ENCODE data around the gene F8.
"Not testable (repeated sequence)": the region's sequence is repeated elsewhere in the genome, so short reads cannot be mapped to it uniquely, and the experiment has no call there.

DNA sequence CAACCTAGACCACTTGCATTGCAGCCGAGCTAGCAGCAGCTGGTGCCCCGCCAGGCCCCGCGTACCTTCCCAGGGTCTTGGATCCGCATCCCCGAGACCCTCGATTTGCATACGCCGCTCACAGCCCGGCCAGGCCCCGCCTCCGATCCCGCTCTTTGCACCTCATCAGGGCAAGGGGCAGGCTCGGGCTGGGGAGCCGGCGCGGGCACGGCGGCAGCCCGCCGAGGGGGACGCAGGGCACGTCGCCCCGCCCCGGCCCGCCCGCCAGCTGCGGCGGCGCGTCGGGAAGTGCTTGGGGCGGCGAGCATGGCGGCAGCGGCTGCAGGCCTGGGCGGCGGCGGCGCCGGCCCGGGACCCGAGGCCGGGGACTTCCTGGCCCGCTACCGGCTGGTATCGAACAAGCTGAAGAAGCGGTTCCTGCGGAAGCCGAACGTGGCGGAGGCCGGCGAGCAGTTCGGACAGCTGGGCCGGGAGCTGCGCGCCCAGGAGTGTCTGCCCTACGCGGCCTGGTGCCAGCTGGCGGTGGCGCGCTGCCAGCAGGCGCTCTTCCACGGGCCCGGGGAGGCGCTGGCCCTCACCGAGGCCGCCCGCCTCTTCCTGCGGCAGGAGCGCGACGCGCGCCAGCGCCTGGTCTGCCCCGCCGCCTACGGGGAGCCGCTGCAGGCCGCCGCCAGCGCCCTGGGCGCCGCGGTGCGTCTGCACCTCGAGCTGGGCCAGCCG is 136.3 kb downstream of the F8 start, which contains the start of gene F8A1:
- TF ChIP-seq CTCF (IDR thresholded peaks at IDR 0.05 in 2 of 3, conservative IDR thresholded peaks at IDR 0.05 in 1 of 3; ENCODE audit: control insufficient read depth in 2 of 3, extremely low read depth in 1 of 3, insufficient read depth in 1 of 3, low read depth in 3 of 3, low read length in 3 of 3); EZH2 (IDR thresholded peaks at IDR 0.05; ENCODE audit: borderline replicate concordance, control insufficient read depth, low read depth, low read length); ZNF592 (IDR thresholded peaks at IDR 0.05); SIX5 (IDR thresholded peaks at IDR 0.05; ENCODE audit: low read depth, low read length, severe bottlenecking); POLR2AphosphoS2 (IDR thresholded peaks at IDR 0.05; ENCODE audit: low read depth, low read length); PML (IDR thresholded peaks at IDR 0.05; ENCODE audit: low read length); RBBP5 (conservative IDR thresholded peaks at IDR 0.05); RFX5 (IDR thresholded peaks at IDR 0.05; ENCODE audit: low read depth, low read length); POLR2A (IDR thresholded peaks at IDR 0.05; ENCODE audit: low read depth, low read length); YY1 (IDR thresholded peaks at IDR 0.05; ENCODE audit: low read depth, low read length): not testable (repeated sequence)
- TF ChIP-seq, protein P1, sequence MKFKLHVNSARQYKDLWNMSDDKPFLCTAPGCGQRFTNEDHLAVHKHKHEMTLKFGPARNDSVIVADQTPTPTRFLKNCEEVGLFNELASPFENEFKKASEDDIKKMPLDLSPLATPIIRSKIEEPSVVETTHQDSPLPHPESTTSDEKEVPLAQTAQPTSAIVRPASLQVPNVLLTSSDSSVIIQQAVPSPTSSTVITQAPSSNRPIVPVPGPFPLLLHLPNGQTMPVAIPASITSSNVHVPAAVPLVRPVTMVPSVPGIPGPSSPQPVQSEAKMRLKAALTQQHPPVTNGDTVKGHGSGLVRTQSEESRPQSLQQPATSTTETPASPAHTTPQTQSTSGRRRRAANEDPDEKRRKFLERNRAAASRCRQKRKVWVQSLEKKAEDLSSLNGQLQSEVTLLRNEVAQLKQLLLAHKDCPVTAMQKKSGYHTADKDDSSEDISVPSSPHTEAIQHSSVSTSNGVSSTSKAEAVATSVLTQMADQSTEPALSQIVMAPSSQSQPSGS (IDR thresholded peaks at IDR 0.05; ENCODE audit: low read length) = not testable (repeated sequence)
